Measurements from ENCODE around the gene RPTN.

RPTN gene

GRCh38 chr1:152110365-152110859 lies 48.6 kb downstream of the RPTN start:
- peak in 1 of 2 donors; percentile 21 for DNase-seq

GRCh38 chr1:152109998-152110294 lies 49.1 kb downstream of the RPTN start:
- no peak for DNase-seq

- no peak for DNase-seq
Observed at GRCh38 chr1:152109231-152109997, 49.6 kb downstream of the RPTN start.

- no peak for DNase-seq
Observed at GRCh38 chr1:152108882-152109222, 50.2 kb downstream of the RPTN start.

GRCh38 chr1:152107984-152108881 lies 50.8 kb downstream of the RPTN start:
- DNase-seq, result no peak

GRCh38 chr1:152107031-152107983 lies 51.7 kb downstream of the RPTN start:
- DNase-seq, result no peak

- no peak for DNase-seq
Observed at GRCh38 chr1:152104854-152105253, 54.2 kb downstream of the RPTN start.

Measured in CD4-positive, alpha-beta T cell treated with Interleukin-1 beta for 1 hour (primary cell).